ENCODE data around the gene KRT10. TPM values are rescaled to one million over a fixed set of nuclear protein-coding genes. Genes with fewer than 3 reads are reported as not detected.
A peak's percentile ranks its signal among the peaks of the same experiment; 100 is the strongest.
"Not testable (repeated sequence)": the region's sequence is repeated elsewhere in the genome, so short reads cannot be mapped to it uniquely, and the experiment has no call there.

The KRT10 gene
- 73.5 TPM for polyA plus RNA-seq (2013, experiment 1 of 2; ENCODE audit: insufficient read length)
- polyA plus RNA-seq (2013, experiment 2 of 2; ENCODE audit: insufficient read length): 75.4 TPM

DNA sequence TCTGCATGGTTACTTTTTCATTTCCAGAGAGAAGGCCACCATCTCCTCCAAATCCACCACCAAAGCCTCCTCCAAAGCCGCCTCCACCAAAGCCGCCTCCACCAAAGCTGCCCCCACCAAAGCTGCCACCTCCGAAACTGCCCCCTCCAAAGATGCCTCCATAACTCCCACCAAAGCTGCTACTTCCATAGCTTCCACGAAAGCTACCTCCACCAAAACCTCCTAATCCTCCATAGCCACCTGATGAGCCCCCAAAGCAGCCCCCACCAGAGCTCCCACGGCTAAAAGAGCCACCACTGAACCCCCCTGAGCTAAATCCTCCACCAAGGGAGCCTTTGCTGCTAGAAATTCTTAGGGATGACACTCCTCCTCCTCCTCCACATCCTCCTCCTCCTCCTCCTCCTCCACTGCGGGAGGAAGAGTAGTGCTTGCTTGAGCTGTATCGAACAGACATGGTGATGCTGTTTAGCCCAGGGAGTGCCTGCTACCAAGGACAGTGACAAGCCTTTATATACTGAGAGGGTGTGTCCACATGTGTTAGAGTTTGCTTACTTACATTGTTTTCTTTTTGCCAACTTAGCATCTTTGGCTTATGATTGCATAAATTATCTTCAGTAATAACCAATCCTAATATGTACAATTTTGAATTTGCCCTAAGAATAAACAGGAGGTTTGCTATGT lies at the start of gene KRT10:
Gene KRT10 (minus strand): TSS at position 483 of the 681 bp plus-strand sequence. CDS start 29 bp downstream, at position 454.
- no peak for DNase-seq

DNA sequence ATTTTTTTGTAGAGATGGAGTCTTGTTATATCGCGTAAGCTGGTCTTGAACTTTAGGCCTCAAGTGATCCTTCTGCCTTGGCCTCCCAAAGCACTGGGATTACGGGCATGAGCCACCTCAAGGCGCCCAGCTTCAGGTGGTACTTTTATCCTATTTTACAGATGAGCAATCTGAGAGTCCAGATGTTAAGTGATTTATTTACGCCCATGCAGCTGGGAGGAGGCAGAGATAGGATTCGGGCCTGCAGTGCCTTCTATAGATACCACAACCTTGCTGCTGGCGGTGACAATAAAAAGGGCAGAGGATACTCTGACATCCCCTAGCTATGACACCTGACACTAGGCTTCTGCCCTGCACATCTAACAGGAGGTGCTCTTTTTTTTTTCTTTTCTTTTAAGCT lies 48.9 kb upstream of the KRT10 start:
- DNase-seq: no peak

DNA sequence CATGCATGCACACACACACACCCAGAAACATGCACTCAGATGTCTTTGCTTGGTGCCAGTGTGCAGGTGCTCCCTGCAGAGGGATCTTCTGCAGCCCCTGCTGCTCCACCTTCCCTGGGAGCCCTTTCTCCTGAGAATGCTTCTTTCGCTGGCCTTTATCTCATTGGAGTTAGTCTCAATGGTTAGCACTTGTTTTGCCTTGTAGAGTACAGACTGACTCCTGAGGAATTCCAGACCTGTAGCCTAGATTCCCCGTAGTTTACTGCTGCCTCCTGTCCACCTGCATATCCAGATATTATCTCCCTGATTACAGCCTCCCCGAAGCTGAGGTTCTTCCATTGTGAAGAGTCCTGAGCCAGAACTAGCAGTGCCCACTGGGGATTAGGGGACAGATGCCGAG lies 47.7 kb upstream of the KRT10 start:
- no peak for DNase-seq

DNA sequence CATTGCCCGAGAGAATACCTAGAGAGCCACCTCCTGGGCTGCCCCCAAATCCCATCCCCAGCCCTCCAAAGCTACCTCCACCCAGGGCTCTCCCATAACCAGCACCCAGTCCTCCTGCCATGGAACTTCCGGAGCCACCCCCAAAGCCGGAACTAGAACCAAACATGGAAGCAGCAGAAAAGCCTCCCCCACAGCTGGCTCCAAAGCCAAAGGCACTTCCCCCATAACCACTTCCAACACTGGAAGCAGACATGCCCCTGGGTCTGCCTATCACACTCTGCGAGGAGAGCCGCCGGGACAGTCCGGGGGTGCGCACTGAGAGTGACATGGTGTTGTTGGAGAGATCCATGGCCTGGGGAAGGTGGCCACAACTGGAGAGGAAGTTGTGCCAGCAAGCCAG lies 44.4 kb upstream of the KRT10 start, which contains the start of gene KRT12:
Gene KRT12 (minus strand): TSS at position 386 of the 400 bp plus-strand sequence. CDS start 37 bp downstream, at position 349.
- no peak for DNase-seq

DNA sequence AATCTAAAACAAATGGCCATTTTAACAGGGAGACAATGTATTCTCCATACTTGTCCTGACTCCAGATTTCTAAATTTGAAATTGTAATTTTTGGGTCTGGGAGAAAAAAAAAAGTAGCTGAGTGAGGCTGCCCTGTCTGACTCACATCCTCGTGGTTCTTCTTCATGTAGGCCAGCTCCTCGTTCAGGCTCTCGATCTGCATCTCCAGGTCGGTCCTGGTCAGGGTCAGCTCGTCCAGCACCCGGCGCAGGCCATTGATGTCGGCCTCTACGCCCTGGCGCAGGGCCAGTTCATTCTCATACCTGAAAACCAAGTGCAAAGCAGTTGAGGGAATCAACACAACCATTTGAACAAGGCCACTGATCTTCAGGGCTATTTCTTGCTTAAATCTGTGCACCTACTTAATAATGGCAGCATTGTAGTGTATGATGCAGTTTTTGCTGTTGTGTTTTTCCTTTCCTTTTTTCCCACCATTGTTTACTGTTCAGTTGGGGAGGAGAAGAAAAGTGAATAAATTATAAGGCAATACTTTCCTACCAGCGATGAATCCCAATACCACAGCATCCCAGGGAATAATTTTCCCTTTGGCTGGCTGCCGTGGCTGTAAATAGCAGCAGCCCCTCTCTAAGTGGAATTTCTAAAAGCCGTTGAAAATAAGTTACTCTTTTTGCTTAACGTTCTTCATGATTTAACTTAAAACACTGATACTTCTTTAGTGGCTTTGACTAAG lies 42.4 kb upstream of the KRT10 start:
- no peak for DNase-seq

DNA sequence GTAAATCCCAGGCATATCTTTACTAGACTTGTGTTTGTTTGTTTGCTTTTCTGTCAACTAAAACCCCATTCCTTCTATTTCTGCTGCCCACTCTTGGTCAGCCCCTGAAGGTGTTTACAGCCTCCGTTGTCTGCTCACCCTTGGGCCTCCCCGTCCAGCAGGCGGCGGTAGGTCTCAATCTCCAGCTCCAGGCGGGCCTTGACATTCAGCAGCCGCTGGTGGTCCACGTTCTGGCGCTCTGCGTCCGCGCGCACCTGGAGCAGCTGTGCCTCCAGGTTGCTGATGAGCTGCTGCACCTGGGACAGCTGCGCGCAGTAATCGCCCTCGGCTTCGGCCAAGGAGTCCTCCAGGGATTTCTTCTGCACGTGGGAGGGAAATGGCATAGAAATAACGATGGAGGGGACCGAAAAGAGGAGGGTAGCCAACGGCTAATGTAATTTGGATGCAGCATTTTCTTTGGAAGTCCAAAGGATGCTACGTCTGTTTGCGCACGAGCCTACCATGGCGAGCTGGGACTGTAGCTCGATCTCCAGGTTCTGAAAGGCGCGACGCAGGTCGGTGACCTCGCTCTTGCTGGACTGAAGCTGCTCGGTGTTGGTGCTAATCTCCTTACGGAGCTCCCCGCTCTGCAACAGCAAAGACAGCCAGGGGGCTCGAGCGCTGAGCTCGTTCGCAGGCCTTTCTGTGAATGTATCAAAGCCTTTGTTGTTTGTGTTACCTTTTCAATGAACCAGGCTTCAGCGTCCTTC lies 40.7 kb upstream of the KRT10 start:
- DNase-seq: peak; percentile 14

DNA sequence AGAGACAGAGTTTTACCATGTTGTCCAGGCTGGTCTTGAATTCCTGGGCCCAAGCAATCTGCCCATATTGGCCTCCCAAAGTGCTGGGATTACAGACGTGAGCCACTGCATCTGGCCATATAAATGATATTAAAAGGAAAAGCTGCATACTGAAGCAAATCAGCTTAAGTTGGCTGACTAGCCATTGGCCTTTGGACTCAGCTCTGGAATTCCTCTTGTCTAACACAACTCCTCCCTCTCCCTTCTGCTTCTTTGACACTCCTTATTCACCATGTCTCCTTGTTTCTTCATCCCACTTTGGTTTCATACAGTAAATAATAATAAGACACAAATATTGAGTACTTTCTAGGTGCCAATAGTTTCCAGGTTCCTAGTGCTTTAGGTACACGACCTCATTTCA lies 37.1 kb upstream of the KRT10 start:
- DNase-seq: no peak

DNA sequence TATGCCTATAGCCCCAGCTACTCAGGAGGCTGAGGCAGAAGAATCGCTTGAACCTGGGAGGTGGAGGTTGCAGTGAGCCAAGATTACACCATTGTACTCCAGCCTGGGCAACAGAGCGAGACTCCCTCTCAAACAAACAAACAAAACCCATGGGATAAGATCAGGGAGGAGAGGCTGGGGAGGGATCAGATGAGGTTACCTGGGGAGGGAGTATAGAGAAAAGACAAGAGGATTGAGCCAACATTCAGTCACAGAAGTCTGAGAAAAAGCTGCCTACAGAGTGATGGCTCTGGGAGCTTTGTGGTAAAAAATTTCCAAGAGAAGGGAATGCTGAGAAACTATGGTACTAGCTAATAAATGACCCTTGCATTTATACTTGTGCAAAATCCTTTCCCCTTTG lies 36.3 kb upstream of the KRT10 start:
- DNase-seq: not testable (repeated sequence)

DNA sequence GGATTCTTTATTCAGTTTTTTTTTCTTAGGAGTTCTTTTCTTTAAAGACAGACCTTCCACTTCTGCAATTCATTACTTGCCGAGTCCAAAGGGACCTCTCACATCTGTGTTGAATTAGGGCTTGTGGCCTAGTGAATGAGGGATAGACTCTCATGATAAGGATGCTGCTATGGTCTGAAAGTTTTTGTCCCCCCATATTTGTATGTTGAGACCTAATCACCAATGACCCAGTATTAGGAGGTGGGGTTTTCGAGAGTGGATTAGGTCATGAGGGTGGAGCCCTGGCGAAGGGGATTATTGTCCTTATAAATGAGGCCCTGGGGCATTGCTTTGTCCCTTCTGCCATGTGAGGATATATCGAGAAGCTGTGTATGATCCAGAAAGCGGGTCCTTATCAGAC lies 35.1 kb upstream of the KRT10 start:
- peak; percentile 79 for DNase-seq

DNA sequence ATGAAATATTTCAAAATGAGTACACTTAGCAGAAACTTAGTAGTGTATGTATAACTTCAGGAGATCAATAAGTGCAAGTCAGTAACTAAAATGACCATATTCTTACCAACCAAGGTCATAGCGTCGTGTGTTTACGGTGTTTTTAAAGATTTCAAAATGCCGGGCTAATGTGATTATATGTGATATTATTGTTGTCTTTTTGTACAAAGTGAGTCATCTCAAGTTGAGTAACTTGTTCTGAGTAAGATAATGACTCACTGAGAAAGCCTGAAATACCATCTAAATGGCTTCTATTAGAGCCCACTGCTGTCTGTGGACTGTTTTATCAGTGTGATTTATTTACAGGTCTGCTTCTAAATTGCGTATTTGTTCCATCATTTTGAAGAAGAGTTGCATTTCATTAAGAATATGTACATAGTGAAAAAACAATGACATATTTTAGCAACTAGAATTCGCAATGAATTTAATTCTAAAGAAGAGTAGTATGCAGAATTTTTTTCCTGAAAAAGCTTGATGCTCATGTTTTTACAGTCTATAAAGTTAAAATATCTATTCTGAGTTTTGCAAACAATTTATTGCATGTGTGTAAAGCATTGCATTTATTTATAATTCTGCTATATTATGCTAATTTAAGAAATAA lies 31.9 kb upstream of the KRT10 start:
- DNase-seq: peak; percentile 89

DNA sequence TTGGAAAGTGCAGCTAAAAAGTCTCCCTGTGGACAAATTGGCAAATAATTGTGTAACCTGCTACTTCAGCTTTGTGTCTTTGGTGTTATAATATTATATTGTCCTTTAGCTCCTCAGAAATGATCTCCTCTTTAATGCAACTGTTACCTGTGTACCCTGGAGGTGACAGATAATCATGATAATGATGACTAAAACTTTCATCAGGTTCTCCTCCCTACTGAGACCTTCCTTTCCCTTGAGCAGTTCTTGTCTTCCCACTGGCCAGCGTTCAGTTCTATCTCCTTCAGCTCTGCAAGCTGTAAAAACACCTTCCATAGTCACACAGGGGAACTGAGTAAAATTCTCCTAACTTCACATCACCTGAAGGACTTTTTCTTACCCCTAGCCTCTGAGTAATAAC lies 29.9 kb upstream of the KRT10 start:
- no peak for DNase-seq

DNA sequence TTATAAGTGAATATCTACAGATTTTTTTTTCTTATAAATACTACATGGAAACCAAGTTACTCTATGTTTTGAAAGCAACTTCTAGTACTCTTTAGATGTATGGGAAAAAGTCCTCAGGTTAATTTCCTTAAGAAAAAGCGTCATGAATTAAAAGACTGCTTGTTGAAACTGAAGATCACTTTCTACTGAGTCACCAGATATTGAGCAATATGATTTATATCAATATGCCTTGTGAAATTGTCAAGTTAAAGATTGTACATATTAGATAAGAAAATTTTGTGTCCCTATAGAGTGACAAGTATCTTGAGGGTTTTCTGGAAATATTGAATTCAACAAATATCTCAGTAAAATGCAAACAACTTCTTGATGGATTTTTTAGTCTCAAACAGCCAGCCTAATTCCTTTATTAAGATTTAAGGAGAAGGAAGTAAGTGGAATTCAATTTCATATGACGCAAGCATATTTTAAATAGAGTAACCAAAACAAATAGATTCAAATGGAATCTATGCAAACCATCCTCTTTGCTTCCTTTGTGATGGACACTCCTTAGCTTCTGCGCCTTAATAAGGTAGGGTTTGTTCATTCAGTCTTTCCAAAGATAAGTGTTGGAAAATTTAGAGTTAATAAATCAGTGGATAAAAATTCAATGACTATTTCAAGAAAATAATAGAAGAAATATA lies 28.0 kb upstream of the KRT10 start:
- DNase-seq: no peak

DNA sequence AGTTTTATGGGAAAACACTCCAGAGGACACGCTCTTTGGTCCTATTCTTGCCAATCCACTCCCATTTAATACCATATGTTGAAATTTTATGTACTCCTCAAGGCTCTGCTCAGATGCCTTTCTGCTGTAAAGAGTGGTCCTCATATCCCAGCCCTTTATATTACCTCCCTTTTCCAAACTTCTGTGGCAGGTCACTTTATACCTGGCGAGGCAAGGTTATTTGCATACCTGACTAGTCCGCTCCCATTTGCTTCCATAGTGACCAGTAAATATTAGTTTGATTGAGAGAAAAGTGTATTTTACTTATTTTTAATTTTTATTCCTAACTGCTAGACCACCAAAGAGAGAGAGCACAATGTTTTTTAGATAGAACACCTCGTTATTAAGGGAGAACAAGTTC lies 27.3 kb upstream of the KRT10 start:
- DNase-seq: no peak

DNA sequence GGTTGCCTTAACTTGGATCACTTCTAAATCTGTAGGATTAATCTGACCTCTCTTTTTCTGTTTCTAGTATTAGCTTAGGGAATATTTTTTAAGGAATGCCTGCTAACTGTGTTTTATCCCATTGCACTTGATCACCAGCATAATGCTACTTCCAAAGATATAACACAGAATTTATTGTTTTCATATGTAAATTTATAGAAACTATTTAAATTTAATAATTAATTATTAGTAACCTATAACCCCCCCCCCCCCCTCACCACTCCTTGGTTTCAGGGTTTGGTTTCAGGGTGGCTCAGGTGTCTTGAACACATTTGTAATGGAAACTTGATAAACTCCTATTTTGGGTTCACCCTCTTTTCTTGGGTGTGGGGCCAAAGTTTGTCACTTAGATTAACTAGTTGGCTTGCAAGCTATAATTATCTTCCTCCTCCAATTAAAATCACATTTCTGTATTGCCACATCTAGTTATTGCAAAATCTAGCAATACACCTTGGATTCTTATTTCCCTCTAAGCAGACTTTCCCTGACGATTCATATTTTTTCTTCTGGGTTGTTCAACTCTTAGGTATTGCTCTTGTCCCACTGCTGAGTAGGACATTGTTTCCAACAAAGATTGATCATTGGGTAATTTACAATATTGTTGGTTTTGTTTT lies 26.3 kb upstream of the KRT10 start:
- no peak for DNase-seq

DNA sequence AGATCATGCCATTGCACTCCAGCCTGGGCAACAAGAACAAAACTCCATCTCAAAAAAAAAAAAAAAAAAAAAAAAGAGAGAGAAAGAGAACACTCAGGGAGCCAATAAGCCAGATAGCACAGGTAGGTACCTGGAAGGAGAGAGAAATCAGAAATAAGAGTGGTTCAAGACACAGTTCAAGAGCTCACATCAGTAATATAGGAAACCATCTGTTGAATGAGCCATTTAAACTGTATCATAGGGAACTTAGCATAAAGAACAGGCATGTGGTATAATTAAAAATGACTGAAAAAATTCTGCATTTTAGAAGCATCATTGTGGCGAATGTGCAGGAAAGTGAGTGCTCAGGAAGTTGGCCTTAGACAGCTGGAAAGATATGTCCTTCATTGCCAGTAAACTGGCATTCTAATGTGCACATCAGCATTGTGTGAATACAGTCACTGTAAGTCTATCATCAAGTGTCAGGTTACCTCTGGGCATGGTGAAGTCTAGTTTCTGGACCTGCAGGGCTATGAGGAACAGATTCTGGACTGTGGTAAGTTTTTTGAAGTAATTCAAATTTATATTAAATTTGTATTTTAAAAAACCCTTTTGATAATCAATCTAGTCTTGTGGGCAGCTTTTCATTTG lies 24.2 kb upstream of the KRT10 start:
- no peak for DNase-seq

DNA sequence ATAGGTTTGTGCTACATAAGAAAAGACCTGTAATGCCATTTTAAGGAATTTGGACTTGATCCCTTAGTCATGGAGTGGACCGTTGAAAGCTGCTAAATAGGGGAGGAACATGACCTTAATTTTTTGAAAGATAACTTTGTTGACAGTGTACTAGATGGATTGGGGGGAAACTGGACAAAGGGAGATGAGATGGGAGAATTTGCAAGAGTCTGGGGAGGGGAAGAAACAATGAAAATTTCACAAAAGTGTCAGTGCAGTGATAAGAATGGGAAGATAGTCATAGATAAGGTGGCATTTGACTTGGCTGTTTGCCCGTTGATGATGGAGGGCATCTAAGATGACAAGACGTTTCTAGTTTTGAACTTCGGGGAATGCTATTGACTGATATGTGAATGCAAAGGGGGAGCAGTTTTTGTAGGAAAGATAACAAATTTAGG lies 22.3 kb upstream of the KRT10 start:
- DNase-seq: no peak

DNA sequence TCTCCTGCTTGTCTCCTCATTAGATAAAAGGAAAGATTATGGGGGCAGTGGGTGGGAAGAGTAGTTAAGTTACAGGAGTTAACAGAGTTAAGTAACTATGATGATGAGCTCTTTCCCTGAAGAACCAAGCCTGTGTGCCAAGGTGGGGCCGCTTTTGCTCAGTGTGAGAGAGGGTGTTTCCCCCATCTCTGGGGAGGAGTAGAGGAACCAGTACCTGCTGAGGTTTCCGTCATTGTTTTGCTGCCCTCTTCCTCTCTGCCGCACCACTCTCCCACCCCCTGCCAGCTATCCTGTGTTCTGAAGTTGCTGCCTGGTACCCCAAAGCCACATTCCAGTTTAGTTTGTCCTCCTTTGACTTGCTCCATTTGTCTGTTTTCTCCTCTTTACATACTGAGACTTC lies 20.8 kb upstream of the KRT10 start:
- no peak for DNase-seq

DNA sequence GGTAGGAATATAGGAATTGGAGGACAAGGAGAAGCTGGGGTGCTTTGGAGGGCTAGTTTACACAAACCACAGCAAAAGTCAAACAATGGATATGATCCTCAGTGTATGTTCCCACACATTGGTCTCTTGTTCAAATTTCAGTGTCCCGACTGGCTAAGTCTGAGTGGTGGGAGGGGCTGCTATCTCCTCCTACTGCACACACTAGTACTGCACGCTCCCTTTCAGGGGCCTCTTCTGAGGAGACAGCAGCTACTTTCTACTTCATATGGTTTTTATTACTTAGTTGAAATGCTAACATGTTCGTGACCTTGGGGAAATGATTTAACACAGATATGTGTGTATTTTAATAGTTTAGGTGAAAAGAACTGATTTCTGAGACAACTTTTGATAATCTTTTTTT lies 18.8 kb upstream of the KRT10 start:
- DNase-seq: peak; percentile 51

DNA sequence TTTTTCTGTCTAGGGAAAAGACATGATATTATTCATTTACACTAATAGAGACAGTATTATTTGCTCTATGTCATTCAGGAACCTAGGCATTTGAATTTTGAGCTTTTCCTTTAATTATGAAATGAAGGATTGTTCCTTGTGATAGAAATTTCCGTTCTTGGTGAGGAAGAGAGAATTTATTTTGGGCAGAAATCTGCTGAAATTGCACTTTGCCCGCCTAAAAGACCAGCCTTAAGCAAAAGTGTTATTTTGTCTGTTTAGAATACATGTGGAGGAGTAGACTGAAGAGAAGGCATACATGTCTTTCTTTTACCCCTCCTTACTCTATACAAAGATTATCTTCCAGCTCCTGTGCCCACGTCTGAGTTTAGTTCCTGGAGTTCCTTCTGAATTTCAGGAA lies 16.8 kb upstream of the KRT10 start:
- no peak for DNase-seq

DNA sequence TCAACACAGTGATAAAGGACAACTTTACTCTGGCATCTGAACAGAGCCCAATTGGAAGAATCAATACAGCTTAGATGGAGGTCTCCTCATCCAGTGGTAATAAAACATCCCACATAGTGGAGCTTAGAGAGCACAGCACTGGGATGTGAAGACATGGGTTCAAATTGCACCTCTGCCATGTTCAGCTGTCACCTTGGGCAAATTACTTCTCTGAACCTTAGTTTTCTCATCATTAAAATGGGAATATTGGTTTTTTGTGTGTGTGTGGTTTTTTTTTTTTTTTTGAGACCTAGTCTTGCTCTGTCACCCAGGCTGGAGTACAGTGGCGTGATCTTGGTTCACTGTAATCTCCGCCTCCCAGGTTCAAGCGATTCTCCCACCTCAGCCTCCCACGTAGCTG lies 13.6 kb upstream of the KRT10 start:
- DNase-seq: no peak

DNA sequence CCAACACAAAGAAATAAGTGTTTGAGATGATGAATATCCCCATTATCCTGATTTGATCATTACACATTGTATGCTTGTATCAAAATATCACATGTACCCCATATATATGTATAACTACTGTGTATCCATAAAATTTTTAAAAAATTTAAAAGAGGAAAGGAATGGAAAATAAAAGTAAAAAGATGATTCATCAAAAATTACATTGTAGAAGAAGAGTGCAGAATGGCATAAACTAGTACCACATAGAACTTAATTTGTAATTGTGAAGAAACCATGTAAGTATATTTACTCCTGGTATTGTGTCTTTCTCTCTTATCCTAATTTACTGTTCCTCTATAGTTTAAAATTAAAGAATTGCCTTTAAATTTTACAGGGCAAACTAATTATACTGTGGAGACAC lies 11.5 kb upstream of the KRT10 start:
- no peak for DNase-seq
